ENCODE results near the gene CFAP52.
"Not testable (repeated sequence)": the region's sequence is repeated elsewhere in the genome, so short reads cannot be mapped to it uniquely, and the experiment has no call there.

Gene CFAP52

DNA sequence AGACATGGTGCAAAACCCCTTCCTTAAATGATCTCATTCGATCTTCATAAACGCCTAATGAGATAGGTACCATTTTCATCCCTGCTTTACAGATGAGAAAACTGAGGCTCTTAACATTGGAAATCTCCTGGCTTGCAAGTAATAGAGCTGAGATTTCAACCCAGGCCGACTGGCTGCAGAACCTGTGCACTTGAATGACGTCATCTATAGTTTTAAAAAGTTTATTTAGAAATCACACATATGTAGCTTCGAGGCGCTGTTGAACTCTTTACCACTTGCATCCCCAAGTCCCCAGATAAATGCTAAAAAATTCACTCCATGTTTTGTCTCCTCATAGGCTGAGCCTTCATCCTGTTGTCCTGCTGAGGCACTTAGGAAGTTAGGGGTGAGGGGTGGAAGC, 30.0 kb downstream of the CFAP52 start:
- Mint-ChIP-seq H3K27ac (no peak overlapping the region), H3K27me3 (ENCODE audit: low read depth, poor library complexity) (peaks cover 4% of the 10 kb centered on the region), H3K9me3 (no peaks in the 10 kb centered on the region), H3K36me3 (ENCODE audit: low read depth) (no peaks in the 10 kb centered on the region), H3K4me1 (peaks cover 20% of the 10 kb centered on the region), H3K4me3 (no peak overlapping the region)
- DNase-seq, result no peak
- TF ChIP-seq, protein P1, sequence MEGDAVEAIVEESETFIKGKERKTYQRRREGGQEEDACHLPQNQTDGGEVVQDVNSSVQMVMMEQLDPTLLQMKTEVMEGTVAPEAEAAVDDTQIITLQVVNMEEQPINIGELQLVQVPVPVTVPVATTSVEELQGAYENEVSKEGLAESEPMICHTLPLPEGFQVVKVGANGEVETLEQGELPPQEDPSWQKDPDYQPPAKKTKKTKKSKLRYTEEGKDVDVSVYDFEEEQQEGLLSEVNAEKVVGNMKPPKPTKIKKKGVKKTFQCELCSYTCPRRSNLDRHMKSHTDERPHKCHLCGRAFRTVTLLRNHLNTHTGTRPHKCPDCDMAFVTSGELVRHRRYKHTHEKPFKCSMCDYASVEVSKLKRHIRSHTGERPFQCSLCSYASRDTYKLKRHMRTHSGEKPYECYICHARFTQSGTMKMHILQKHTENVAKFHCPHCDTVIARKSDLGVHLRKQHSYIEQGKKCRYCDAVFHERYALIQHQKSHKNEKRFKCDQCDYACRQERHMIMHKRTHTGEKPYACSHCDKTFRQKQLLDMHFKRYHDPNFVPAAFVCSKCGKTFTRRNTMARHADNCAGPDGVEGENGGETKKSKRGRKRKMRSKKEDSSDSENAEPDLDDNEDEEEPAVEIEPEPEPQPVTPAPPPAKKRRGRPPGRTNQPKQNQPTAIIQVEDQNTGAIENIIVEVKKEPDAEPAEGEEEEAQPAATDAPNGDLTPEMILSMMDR (IDR thresholded peaks at IDR 0.05), result no peak

DNA sequence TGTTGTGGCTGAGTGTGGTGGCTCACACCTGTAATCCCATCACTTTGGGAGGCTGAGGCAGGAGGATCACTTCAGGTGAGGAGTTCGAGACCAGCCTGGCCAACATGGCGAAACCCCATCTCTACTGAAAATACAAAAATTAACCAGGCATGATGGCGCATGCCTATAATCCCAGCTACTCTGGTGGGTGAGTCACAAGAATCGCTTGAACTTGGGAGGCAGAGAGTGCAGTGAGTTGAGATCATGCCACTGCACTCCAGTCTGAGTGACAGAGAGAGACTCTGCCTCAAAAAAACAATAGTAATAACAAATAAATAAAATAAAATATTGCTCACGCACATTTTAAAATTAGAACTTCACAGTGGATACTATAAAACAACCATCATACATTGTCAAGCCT, 30.6 kb downstream of the CFAP52 start:
- H3K36me3 Mint-ChIP-seq (ENCODE audit: low read depth); H3K9me3 Mint-ChIP-seq; H3K4me3 Mint-ChIP-seq; DNase-seq; H3K27ac Mint-ChIP-seq; H3K27me3 Mint-ChIP-seq (ENCODE audit: low read depth, poor library complexity): not testable (repeated sequence)
- H3K4me1 Mint-ChIP-seq, result peaks cover 25% of the 10 kb centered on the region

DNA sequence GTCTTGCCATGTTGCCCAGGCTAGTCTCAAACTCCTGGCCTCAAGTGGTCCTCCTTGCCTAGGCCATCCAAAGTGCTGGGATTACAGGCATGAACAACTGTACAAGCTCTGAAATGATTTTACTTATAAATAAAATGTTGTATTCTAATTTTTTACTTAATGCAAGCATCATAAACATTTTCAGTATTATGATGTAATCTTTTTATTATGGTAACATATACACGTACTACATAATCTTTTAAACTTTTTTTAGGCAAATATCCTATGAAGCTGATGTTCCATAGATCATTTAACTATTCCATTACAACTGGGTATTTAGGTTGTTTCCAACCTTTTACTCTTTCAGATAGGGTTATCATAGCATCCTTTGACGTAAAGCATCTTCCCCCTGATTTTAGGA, 35.1 kb downstream of the CFAP52 start:
- H3K27ac Mint-ChIP-seq, result no peak overlapping the region
- H3K4me3 Mint-ChIP-seq, result no peak overlapping the region
- H3K27me3 Mint-ChIP-seq (ENCODE audit: low read depth, poor library complexity), result peaks cover 3% of the 10 kb centered on the region
- H3K9me3 Mint-ChIP-seq, result peaks cover 13% of the 10 kb centered on the region
- DNase-seq, result no peak
- TF ChIP-seq, protein P1 (IDR thresholded peaks at IDR 0.05), result no peak
- no peaks in the 10 kb centered on the region for H3K36me3 Mint-ChIP-seq (ENCODE audit: low read depth)
- peaks cover 38% of the 10 kb centered on the region for H3K4me1 Mint-ChIP-seq

DNA sequence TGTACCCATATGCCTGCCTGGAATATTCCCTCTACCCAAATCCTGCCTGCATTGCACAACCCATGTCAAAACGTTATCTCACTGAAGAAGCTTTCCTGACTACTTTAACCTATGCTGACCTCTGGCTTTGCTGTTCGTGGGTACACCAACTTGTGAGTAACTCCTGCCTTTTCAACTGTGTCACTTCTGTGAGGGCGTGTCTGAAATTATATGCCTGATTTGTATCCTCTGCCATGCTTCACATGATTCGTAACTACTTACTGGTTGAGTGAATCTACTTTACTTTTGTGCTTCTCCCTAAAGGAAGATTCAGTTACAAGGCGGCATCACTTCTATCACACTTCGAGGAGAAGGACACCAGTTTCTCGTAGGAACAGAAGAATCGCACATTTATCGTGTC, 35.6 kb downstream of the CFAP52 start:
- TF ChIP-seq, protein P1 (IDR thresholded peaks at IDR 0.05), result no peak
- DNase-seq, result peak; percentile 19
- Mint-ChIP-seq H3K9me3 (peaks cover 13% of the 10 kb centered on the region), H3K36me3 (ENCODE audit: low read depth) (no peaks in the 10 kb centered on the region), H3K4me3 (peak overlapping the region; percentile 23), H3K27me3 (ENCODE audit: low read depth, poor library complexity) (peaks cover 3% of the 10 kb centered on the region), H3K4me1 (peaks cover 38% of the 10 kb centered on the region), H3K27ac (peak overlapping the region; percentile 64)

DNA sequence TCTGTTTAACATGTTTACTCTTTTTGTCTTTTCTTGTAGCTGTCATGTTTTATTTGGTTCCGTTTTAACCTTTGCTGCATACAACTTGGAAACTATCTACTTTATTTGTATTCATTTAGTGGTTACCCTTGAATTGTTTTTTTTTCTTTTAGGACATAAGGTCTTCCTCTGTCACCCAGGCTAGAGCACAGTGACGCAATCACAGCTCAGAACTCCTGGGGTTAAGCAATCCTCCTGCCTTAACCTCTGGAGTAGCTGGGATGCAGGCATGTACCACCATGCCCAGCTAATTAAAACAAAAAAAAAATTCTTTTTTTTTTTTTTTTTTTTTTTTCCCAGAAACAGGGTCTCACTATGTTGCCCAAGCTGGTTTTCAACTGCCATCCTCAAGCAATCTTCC, 39.0 kb downstream of the CFAP52 start:
- Mint-ChIP-seq H3K9me3 (peaks cover 13% of the 10 kb centered on the region), H3K27ac (no peak overlapping the region), H3K36me3 (ENCODE audit: low read depth) (no peaks in the 10 kb centered on the region), H3K4me1 (peaks cover 24% of the 10 kb centered on the region), H3K4me3 (no peak overlapping the region), H3K27me3 (ENCODE audit: low read depth, poor library complexity) (peaks cover 3% of the 10 kb centered on the region)
- DNase-seq, result no peak
- TF ChIP-seq, protein P1 (IDR thresholded peaks at IDR 0.05), result no peak

DNA sequence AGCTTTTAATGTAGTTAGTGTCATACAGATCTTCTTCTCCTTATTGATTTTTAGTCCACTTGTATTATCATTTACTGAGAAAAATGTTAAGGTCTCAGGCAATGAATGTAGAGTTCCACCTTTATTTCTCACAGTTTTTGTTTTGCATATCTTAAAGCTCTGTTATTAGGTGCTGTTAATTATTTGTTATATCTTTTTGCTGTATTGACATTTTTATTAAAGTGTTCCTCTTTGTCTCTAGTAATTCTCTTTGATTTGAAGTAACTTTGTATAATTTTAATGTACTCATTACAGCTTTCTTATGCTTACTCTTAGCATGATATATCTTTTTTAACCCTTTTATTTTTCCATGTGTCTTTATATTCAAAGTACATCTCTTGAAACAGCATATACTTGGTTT, 46.5 kb downstream of the CFAP52 start:
- H3K4me1 Mint-ChIP-seq, result no peaks in the 10 kb centered on the region
- no peak overlapping the region for H3K27ac Mint-ChIP-seq
- peaks cover 36% of the 10 kb centered on the region for H3K9me3 Mint-ChIP-seq

More for the DNA sequence above, 46.5 kb downstream of the CFAP52 start:
- Mint-ChIP-seq H3K27me3 (ENCODE audit: low read depth, poor library complexity) (peaks cover 11% of the 10 kb centered on the region), H3K4me3 (no peak overlapping the region), H3K36me3 (ENCODE audit: low read depth) (no peaks in the 10 kb centered on the region)
- TF ChIP-seq, protein P1 (IDR thresholded peaks at IDR 0.05), result no peak
- DNase-seq, result no peak

Measured in nephron progenitor cell (in vitro differentiated cells).